GM12865 (cell line): Measurements from ENCODE around the gene LMCD1.

Source experiments
- DNase-seq: peaks from one replicate; pipeline ENCODE4 v3.0.0; 2010; ENCODE audit warnings: low read depth
- H3K4me3 ChIP-seq: 2 replicates; pipeline ENCODE4 v1.5.1; 2011; ENCODE audit warnings: mild to moderate bottlenecking, low read depth, low read length, control low read depth
- CTCF ChIP-seq: IDR thresholded peaks from 2 replicates; pipeline ENCODE4 v1.5.1; 2011; ENCODE audit warnings: low read length, control low read depth, low read depth, inconsistent platforms; ENCODE audit not compliant: insufficient read depth; ENCODE audit errors: missing control alignments

Gene LMCD1

DNA sequence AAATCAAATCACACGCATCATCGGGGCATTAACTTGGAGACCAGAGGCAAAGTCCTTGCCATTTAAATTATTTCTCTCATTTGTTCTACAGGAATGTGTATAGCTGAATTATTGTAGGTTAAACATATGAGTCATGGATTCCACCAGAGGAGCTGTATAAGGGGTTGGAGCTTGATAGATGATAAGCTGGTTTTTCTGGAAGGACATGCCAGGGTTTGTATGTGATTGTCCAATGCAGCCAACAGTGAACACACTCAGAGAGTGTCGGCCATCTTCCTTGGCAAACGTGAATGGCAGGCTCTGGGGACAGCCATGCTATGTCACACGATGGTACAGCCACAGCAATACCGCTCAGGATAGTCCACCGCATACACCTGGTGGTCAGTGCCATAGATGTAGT lies 117.9 kb downstream of the LMCD1 start:
- no peak overlapping the region for H3K4me3 ChIP-seq
- DNase-seq, result no peak
- no peak for TF ChIP-seq CTCF

DNA sequence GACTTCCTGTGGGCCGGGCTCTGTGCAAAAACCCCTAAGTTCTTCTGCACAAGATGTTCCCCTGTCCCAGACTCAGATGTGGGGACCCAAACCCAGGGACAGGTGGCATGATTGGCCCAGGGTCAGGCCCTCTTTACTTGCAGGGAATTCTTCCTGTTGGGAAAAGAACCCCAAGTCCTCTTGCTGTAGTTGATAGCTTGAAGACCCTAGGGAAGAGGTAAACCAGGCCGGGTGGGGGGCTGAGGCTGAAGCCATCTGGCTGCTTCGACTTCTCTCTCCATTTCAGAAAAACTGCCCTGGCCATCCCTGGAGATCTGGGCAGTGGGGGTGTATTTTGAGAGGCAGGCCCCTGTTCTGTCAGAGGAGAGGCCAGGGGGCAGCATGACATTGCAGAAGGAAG lies 119.5 kb downstream of the LMCD1 start:
- H3K4me3 ChIP-seq, result no peak overlapping the region
- no peak for TF ChIP-seq CTCF
- no peak for DNase-seq

DNA sequence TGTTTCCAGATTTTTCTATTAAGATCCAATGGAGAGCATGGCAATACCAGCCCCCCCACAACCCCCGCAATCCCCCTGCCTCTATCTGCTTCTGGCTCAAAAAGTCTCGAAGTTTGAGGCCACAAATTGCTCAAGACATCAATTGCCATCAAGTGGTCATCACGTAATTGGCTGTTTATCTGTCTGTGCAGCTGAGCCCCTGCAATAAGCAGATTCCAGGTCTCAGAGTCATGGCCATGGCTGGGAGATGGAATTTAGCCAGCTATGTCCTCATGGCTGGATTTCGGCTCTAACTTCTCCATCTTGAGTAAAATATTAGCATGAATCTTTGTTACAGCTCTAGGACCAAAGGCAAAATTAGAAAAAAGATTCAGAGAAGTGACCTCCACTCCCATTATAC lies 120.2 kb downstream of the LMCD1 start:
- H3K4me3 ChIP-seq, result no peak overlapping the region
- DNase-seq, result no peak
- no peak for TF ChIP-seq CTCF

GRCh38 chr3:8622873-8623691 lies 121.5 kb downstream of the LMCD1 start:
- DNase-seq, result peak; percentile 69
- peak; percentile 91 for TF ChIP-seq CTCF
- H3K4me3 ChIP-seq, result no peak overlapping the region

DNA sequence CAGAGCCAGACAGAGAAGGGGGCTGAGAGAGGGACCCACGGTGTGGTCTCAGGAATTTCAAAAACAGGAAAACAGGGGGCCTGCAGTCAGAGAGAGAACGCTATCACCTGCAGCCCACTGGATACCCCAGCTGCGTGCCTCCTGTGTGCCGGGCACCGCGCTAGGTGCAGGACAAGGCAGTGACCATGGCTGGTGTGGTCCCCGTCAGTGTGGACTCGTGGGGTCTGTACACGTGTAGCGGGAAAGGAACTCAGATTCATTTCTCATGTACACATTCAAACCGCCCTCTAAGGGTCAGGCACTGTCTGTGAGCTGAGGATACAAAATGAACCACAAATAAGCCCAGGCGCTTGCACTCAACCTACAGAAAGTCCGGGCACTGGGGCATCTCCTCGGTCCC lies 122.1 kb downstream of the LMCD1 start:
- no peak overlapping the region for H3K4me3 ChIP-seq
- DNase-seq, result no peak
- TF ChIP-seq CTCF, result no peak
